GM10248 (cell line): ENCODE results near the gene DAGLA.

Source experiments
- CTCF ChIA-PET: fragments of 300-600 bp; sonication (Branson Sonifier 250); formaldehyde crosslinking; extraction: SDS; loops from one replicate; lab custom pipeline; 2021; ENCODE audit warnings: antibody characterized with exemption; lab: Yijun Ruan, JAX
- POLR2A ChIA-PET: fragments of 350-650 bp; sonication (Branson Sonifier 250); formaldehyde crosslinking; extraction: SDS; loops from one replicate; lab custom pipeline; 2020; ENCODE audit warnings: antibody characterized with exemption; lab: Yijun Ruan, JAX
- DNase-seq: peaks from one replicate; pipeline ENCODE4 v3.0.0; 2012; ENCODE audit errors: extremely low spot score
- CTCF ChIP-seq: IDR thresholded peaks from 2 replicates; pipeline ENCODE4 v1.5.1; 2012; ENCODE audit warnings: mild to moderate bottlenecking, low read depth; ENCODE audit errors: extremely low read depth, missing control alignments, control extremely low read depth

The DAGLA gene

DNA sequence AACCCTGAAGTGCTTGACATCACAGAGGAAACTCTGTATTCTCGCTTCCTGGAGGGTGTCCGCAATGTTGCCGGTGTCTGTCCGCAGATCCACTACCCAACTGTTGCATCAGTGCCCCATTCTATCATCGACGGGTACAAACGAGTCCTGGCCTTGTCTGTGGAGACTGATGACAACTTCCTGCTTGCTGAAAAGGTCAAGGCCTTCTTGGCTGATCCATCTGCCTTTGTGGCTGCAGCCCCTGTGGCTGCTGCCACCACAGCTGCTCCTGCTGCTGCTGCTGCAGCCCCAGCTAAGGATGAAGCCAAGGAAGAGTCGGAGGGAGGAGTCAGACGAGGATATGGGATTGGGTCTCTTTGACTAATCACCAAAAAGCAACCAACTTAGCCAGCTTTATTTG is 42.9 kb upstream of the DAGLA start:
- no peak for TF ChIP-seq CTCF
- POLR2A ChIA-PET: no interaction called here
- DNase-seq: no peak
- CTCF ChIA-PET: interaction anchor here (1.2 to 4.9 kb wide), 10 partner anchors 9 to 191 kb away, joined by 3 to 36 read pairs (median 8); no protein-coding TSS in a partner anchor

DNA sequence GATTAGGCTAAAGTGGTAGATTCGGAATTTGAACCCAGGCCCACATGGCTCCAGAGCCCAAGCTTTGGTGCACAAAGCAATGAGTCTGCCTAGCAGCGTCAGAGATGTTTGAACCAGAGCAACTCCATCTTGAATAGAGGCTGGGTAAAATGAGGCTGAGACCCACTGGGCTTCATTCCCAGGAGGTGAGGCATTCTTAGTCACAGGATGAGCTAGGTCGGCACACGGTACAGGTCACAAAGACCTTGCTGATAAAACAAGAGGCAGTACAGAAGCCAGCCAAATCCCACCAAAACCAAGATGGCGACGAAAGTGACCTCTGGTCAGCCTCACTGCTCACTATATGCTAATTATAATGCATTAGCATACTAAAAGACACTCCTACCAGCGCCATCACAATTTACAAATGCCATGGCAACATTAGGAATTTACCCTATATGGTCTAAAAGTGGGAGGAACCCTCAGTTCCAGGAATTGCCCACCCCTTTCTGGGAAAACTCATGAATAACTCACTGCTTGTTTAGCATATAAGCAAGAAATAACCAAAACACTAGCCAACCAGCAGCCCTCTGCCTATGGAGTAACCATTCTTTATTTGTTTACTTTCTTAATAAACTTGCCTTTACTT is 40.3 kb upstream of the DAGLA start:
- ChIA-PET CTCF (interaction anchor here (0.7 to 4.9 kb wide), 8 partner anchors 10 to 193 kb away, joined by 3 to 36 read pairs (median 11); no protein-coding TSS in a partner anchor), POLR2A (no interaction called here)
- DNase-seq: no peak
- TF ChIP-seq CTCF: no peak

DNA sequence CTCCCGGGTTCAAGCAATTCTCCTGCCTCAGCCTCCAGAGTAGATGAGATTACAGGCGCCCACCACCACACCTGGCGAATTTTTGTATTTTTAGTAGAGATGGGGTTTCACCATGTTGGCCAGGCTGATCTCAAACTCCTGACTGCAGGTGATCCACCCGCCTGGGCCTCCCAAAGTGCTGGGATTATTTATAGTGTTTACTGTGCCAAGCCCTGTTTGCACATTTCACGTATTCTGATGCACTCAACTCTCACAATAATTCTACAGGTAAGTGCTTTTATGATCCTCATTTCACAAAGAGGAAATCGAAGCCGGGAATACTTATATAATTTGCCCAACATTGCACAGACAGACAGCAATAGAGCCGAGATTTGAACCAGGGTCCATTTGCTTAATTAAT is 38.0 kb upstream of the DAGLA start:
- POLR2A ChIA-PET: no interaction called here
- TF ChIP-seq CTCF: no peak
- DNase-seq: no peak
- CTCF ChIA-PET: no interaction called here

GRCh38 chr11:61645179-61645868 is 34.9 kb upstream of the DAGLA start:
- no peak for TF ChIP-seq CTCF
- DNase-seq: no peak
- ChIA-PET POLR2A (no interaction called here), CTCF (interaction anchor here (0.9 to 2.4 kb wide), 5 partner anchors 9 to 88 kb away, joined by 3 to 9 read pairs (median 3); no protein-coding TSS in a partner anchor)

GRCh38 chr11:61647529-61647928 is 32.7 kb upstream of the DAGLA start:
- TF ChIP-seq CTCF: no peak
- no peak for DNase-seq
- CTCF ChIA-PET: interaction anchor here (1.0 to 2.4 kb wide), 2 partner anchors 9 to 12 kb away, joined by 4 to 11 read pairs; no protein-coding TSS in a partner anchor
- POLR2A ChIA-PET: interaction anchor here (0.6 kb wide), 1 partner anchor 265 kb away, joined by 3 read pairs; no protein-coding TSS in a partner anchor

GRCh38 chr11:61650781-61651571 is 29.2 kb upstream of the DAGLA start:
- ChIA-PET POLR2A (no interaction called here), CTCF (no interaction called here)
- no peak for TF ChIP-seq CTCF
- DNase-seq: no peak
